SKM-1 (cell line): ENCODE results near the gene NPB.
"Not testable (repeated sequence)": the region's sequence is repeated elsewhere in the genome, so short reads cannot be mapped to it uniquely, and the experiment has no call there.

ENCODE experiments used
- DNase-seq: peaks from one replicate; lab custom pipeline; 2025; ENCODE audit not compliant: unreplicated experiment; lab: John Stamatoyannopoulos, UW

The NPB gene

DNA sequence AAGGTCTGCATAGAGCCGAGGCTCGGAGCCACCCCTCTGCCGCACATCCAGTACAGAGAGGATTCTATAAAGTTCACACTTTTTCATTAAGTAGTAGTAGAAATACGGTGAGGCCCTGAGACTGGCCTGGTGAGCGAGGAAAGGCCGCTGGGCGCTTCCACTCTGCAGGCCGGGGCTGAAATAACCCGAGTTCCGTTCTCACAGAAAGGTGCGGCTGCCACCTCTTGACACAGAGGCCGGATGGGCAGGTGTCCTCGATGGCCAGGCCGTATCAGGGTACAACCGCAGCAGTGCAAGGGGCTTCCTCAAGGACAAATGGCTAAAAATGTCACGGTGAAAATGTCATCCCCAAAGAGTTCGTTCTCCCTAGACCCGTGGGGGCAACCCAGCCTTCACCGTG is 9.9 kb downstream of the NPB start:
- no peak for DNase-seq

DNA sequence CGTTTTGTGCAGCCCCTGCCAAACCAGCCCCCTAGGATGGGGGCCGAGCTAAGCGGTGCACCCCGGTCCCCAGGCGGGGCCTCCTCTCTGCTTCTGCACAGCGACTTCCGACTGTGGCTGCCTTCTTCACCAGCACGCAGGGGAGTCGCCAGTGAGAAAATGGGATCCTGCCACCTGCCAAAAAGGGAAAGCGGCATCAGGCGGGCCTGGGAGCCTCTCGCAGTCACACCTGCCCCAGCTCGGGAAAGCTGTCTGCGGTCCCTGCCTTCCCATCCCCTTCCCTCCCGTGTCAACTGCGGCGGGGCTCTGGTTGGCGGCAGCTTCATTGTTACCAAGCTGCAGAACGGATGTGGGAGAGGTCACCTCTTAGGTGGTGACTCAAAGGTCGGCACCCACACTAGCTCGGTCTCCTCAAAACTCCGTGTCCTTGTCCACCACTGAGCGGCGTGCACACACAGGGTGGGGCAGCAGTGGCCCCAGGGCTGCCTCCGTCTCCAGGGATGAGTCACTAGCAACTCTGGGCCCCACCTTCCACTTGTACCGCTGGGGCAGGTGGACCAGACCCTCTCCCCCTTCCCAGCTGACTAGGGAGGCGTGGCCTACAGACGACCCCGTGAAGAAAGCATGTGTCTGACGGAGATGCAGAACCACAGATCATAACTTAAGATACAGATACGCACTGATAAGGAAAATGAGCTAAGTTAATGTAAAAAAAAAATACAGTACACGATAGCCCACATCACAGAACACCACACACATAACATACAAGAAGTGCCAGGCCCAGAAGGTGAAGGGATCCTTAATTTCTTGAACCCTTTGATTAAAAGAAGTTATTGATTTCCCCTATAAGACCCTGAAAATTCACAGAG is 10.6 kb downstream of the NPB start:
- DNase-seq: no peak

DNA sequence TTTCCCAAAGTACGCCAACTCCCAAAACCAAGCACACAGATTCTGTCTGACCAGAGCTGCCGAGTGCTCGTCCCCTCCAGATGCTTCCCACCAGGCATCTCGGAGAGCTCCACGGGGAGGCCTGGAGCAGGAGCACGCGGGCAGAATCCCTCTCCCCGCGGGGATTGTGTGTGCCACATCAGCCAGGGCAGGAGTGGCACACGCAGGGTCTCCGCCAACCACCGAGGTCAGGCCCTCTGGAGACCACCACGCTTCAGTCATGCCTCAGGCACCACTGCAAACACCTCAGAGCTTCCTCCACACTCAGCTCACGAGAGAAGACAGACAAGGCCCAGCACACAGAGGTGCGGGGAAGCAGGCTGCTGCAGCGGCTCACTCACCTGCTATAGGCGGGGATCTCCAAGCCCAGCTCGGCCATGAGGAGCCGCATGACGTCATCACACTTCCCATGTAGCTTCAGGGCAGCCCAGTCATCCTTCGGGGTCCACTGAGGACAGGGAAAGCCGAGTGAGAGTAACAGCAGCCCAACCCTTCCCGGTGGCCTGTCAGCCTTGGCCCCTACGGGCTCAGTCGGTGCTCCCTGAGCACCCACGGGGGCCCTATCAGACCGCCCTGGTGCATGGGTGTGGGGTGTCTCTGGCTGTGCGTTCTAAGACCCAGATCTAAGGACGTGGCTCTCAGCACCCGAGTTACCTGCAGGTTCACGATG is 11.5 kb downstream of the NPB start:
- no peak for DNase-seq

DNA sequence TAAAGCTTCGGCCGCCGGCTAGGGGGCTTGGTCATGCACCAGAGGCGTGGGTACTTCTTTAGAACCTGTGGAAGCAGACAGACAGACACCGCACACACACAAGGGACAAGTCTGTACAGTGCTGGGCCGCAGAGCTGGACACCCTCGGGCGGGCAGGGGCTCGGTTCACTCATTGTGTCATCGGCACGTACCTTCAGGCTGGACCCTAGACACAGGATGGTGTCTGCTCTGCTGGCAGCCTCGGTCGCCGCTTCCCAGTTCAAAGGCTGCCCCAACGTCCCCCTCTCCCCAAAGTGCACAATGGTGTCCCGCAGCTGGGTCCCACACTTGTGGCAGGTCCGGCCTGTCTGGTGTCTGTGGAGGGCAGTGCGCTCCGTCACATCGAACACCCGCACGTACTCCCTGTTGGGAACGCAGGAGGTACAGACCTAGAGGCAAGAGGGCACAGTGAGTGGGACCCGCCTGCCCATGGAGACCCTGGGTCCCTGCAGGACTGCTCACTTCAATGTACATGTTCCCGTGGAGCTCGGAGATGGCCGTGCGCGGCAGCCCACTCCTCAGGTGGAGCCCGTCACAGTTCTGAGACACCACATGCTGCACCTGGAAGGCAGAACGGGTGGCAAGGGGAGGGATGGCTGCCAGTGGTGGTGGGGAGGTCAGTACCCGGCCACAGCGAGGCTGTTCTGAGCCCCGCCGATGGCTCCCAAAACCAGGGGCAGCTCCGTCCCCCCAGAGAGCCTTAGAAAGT is 12.2 kb downstream of the NPB start:
- no peak for DNase-seq

DNA sequence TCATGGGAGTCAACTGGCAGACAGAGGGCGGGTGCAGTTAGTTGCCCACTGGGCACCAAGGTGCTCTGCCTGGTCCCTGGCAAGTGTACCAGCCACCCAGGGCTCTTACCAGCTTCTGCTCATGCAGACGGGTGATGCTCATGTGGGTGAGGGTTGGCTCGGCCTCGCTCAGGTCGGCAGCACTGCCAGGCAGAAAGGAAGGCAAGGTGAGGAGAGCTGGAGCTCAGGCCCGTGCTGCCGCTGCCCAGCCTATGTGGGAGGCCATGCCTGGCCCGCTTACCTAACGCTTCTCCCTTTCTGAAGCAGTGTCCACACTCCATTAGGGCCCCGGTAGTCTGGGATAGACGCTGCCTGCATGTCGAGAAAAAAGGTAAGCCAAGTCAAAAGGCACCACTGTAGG is 13.3 kb downstream of the NPB start:
- DNase-seq: no peak

DNA sequence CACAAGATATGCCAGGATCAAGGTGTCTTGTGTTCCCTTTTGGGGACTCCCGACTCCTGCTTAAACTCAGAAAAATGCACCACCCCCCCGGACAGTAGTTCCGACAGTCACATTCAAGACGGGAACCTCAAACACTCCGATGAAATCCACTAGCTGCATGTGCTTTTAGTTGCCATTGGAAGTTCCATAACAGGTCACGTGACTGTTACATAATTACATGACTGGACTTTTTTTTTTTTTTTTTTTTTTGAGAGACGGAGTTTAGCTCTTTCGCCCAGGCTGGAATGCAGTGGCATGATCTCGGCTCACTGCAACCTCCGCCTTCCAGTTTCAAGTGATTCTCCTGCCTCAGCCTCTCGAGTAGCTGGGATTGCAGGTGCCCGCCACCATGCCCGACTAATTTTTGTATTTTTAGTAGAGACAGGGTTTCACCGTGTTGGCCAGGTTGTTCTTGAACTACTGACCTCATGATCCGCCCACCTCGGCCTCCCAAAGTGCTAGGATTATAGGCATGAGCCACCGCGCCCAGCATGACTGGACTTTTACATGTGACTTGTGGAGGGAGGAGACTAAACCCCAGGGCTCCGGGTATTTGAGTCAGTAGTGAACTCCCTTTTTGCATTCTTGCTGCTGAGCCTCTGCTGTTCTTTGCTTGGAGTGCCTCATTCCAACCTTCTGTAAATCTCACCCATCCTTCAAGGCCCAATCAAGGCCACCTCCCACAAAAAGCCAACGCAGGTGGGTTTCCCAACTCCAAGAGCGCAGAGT is 14.4 kb downstream of the NPB start:
- no peak for DNase-seq

DNA sequence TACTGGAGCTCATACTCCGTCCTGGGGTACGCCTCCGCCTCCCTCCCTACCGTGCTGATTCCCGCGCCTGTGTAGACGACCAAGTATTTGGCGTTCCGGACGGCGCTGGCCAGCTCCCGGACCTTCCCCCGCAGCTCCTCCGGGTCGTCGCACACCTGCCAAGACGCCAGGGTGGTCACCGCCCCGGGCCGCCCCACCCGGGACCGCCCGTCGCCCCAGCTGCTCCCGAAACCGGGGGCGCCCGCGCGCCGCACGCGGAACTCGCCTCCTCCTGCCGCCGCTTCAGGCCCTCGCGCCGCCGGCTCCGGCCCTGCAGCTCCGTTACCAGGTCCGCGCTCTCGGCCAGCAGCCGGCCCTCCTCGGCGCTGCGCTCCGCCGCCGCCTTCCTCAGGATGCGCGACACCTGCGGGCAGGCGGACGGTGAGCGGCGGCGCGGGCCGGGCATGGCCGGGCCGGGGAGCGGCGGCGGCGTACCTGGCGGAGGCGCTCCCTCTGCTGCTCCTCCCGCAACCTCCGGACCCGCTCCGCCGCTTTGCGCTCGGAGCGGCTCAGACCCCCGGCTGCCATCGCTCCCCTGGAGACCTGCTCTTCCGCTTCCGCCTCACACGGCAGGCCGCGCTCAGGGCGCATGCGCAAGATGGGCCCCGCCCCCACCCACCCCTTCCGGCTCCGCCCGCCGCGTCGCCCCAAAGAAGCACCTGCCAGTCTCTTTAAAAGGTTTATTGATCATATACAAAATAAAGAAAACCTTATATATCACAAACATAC is 15.7 kb downstream of the NPB start, which contains the start of gene SIRT7:
SIRT7 (minus strand) TSS at position 612 of the 768 bp plus-strand sequence; CDS start at position 567, 45 bp downstream.
- peak; percentile 55 for DNase-seq

DNA sequence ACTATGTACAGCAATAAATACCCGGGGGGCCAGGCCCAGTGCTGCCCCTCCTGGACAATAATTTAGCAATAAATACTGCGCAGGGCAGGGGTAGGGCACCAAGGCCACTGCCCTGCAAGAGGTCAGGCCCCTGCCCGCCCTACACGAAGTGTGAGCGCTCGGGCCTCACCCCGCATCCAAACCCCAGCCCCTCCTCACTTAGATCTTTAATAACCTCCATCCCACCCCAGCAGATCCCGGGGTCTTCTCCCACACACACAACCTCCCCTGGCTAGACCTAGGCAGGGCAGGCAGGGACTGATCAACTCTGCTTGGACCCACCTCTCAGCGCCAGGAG is 16.3 kb downstream of the NPB start:
- not testable (repeated sequence) for DNase-seq

DNA sequence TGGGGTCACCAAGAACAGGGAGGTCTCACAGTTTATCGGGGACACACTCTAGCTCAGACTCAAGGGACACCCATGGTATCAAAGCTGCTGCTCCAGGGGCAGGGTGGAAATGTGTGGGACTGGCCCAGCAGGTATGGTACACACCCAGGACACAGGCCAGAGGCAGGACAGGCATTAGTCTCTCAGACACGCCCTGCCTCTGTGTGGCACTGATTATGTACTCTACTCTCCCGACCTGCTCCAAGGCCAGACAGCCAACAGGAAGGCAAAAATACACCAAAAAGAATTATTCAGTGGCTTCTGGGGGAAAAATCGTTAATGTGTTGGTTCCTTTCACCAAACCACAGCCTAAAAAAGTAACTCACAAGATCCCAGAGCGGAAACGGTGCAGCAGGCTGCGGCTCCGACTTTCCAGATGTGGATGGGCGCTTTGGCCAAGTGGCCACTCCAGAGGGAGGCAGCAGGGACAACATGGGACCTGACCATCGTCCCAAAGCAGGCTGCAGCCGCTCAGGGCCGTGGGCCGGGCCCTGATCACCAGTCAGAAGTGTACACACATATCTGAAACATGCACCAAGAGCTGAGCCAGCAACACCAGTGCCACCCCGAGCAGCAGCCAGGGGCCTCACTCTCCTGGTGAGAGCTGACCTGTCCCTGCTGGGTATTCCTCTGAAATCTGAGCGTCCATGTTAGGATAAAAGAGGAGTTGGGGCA is 17.0 kb downstream of the NPB start:
- no peak for DNase-seq

DNA sequence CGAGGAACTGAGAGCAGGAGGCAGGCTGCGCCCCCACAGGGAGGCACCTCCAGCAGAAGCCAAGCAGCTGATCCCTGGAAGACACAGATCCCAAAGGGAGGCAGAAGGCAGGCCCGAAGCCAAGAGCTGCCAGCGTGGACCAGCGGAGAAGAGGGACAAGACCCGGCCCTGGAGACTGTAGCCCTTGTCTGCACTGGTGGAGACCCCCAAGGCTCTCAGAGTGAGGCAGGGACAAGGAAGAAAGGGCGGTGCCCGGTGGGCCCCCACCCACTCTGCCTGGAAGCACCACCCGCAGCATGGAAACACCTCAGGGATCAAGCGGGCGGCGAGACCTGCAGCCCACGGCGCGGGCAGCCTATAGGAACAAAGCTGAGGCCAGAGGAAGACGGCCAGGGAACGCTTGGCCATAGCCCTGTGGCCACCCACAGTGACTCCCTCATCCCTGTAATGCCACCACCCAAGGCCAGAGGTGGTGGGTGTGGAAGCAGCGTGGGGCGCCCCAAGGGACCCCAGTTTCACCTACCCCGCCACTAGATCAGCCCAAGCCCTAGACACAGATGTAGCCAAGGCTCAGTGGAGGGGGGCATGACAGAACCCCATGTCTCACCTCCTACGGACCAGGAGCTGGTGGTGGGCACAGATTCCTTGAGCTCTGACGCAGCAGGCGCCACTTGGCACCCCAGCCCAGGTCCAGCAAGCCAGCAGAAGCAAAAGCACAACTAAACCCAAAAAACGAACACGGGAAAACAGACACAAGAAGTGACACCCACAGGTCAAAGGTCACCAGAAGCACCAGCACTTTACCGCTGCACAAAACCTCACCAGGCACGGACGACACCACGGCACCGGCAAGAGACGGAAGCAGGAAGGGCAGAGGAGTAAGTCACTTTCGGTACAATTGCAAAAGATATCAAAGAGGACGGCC is 18.8 kb downstream of the NPB start:
- DNase-seq: no peak

DNA sequence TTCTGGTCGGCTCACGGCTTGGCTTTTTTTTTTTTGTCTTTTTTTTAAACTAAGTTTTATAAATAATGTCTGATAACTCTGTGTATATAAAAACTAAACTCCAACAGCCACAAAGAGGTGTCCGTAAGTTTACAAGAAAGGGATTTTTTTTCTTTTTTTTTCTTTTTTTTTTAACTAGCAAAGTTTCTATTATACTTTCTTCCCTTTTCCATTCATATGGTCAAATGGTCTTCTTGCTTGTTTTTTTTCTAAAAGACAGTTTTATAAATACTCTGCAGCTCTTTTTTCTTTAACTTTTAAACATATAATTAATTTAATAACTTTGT is 19.5 kb downstream of the NPB start:
- no peak for DNase-seq

DNA sequence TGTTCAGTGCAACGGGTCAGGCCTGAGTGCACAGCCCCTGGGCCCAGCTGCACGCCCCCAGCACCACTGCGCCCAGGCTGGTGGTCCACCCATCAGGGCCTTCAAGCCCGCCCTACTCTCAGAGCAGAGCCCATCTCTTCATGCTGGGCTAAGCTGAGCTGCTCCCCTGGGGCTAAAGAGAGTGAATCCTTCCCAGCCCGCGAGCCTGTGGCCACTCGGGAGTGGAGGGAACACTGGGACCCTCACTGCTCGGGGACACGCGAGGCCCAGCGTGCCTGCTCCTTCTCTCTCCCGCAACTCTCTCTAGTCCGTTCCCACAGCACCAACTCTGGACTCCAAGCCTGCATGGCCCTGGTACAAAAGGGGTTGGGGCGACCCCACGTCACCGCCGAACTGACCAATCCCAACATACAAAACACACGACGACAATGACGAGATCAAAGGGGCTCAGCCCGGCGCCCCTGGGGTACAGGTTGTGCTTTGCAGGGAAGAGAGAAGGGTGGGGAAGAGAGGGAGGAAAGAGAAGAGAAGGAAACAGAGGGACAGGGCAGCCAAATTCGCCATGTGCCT is 20.0 kb downstream of the NPB start:
- DNase-seq: no peak

DNA sequence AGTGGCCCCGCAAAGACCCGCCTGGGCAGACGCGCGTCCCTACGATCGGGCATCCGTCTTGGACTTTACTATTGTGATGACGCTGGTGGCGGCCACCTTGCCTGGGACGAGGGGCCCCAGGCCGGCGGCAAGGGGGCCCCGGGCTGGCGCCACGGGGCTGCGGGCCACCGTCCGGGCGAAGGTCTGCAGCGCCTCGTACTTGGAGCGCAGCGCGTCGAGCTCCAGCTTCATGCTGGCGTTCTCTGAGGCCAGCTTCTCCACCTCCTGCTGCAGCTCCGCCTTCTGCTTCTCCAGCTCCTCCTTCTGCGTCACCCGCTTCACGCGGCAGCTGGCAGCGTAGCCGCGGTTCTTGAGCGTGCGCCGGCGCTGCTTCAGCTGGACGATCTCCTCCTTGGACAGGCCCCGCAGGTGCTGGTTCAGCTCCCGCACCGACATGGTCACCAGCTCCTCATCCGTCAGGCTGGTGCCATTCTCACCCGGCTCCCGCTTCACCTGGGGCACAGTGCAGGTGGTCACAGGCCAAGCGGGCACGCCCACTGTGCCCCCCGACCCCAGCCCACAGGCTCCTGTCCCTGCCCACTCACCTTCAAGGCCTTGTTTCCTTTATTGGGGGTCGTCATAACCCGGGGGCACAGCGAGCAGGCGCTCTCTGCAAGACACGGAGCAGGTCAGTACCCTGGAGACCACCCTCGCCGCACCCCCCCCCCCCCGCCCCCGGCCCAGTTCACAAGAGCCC is 20.7 kb downstream of the NPB start:
- DNase-seq: no peak

DNA sequence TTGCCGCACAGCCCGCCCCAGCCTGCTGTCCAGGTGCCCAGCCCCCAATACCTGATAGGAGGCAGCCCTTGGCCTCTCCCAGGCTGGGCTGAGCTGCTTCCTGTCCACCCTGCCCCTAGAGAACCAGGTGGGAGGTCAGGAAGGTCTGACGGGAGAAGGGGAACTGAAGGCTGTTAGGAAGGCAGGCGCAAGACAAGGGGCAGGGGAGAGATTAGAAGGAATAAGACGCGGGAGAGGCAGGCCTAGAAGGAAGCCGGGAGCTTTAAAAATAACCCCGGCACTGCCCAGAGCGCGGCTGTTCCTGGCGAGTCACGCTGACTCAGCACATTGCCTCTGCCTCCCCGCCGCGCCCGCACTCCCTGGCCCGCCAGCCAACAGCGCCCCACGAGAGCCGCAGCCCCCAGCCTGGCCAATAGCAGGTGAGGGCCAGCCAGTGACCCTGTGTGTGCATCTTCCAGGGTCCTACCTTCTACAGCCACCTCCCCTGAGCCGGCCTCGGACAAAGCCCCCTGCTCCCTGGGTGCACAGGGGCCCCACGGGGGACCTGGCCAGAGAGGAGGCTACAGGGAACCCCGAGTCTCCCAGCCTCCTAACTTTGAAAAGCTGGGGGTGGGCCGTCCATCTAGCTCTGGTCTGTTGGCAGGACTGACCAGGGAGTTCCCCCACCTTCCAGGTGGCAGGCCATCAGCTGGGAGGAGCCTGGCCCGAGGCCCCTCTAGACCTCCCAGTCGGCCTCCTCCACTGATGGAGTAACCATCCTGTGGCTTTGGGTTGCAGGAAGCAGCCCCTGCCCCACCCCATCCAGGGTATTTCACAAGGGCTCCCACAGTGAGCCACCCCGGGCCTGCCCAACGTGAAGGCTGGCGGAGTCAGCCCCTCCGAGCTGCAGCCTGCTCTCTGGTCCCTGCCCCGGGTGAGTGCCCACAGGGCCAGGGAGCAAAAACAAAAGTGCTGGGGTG is 21.5 kb downstream of the NPB start:
- DNase-seq: peak; percentile 86

DNA sequence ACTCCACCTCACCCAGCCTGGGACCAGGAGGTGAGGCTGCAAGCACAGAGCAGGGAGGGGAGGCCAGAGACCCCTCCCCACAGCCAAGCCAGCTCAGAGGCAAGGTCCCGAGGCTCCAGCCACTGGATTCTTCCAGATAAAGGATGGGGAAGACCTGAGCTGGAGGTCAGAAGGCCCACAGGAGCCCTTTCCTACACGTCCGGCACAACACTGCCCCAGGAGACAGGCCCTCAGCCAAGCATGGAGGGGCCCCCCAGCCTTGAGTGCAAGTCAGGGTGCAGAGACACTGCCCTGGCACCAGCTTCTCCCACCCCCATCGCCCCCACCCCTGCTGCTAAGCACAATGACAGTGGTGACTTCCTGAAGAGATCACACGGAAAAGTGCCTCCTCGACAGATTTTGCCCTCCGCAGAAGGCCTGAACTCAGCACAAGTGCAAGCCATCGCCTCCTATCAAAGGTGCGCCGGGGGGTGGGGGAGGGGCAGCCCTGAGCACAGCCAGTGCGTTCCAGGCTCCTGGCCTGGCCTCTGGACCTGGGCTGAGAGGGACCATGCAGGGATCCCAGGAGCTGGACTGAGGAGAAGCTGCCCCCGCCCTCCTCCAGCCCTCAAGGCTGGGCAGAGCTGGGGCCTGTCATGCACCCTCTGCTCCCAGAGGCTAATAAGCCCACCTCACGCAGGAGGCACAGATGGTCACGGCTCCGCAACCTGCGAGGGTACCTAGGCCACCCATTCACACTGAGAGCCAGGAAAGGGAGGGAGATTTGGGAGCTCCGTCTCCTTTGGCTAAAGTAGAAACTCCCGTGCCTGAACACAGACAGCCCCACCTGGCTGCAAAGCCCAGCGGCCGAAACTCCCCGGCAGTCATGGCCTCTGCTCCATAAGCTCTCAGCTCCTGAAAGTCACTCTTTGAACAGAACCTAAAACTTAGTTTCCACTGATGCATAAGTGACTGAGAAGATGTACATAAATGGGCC is 22.8 kb downstream of the NPB start:
- DNase-seq: no peak
